Hematopoietic multipotent progenitor cell treated with erythropoietin and hydrocortisone succinate and interleukin-3 and kit ligand, for 6 days (in vitro differentiated cells): ENCODE data around the gene HS1BP3.

Source experiments
- DNase-seq: peaks from one replicate; pipeline ENCODE4 v3.0.0-alpha.2; 2015

HS1BP3 gene

GRCh38 chr2:20650877-20651730 lies at the start of gene HS1BP3:
HS1BP3 (minus strand) TSS chr2:20651098; CDS start chr2:20651063, 35 bp downstream.
- DNase-seq, result peak; percentile 89

GRCh38 chr2:20698916-20699613 lies 48.2 kb upstream of the HS1BP3 start:
- peak; percentile 12 for DNase-seq

GRCh38 chr2:20697322-20697934 lies 46.5 kb upstream of the HS1BP3 start:
- DNase-seq, result no peak

GRCh38 chr2:20696366-20696765 lies 45.5 kb upstream of the HS1BP3 start:
- DNase-seq, result no peak

- DNase-seq, result no peak
These were observed 42.4 kb upstream of the HS1BP3 start for GRCh38 chr2:20693317-20693716.

- no peak for DNase-seq
These were observed 41.2 kb upstream of the HS1BP3 start for GRCh38 chr2:20692081-20692480.

- no peak for DNase-seq
These were observed 40.3 kb upstream of the HS1BP3 start for GRCh38 chr2:20691076-20691734.

- DNase-seq, result no peak
These were observed 38.7 kb upstream of the HS1BP3 start for GRCh38 chr2:20689428-20690264.

GRCh38 chr2:20687260-20687832 lies 36.4 kb upstream of the HS1BP3 start:
- no peak for DNase-seq

GRCh38 chr2:20684581-20685063 lies 33.7 kb upstream of the HS1BP3 start:
- DNase-seq, result no peak

GRCh38 chr2:20682167-20682920 lies 31.4 kb upstream of the HS1BP3 start:
- no peak for DNase-seq

GRCh38 chr2:20680744-20681375 lies 30.0 kb upstream of the HS1BP3 start:
- no peak for DNase-seq

- DNase-seq, result no peak
These were observed 27.9 kb upstream of the HS1BP3 start for GRCh38 chr2:20678780-20679179.

GRCh38 chr2:20678086-20678395 lies 27.1 kb upstream of the HS1BP3 start:
- DNase-seq, result no peak

- no peak for DNase-seq
These were observed 26.6 kb upstream of the HS1BP3 start for GRCh38 chr2:20677301-20678085.

- DNase-seq, result no peak
These were observed 25.7 kb upstream of the HS1BP3 start for GRCh38 chr2:20676353-20677215.

GRCh38 chr2:20675701-20676352 lies 24.9 kb upstream of the HS1BP3 start:
- DNase-seq, result peak; percentile 67
